Mesothelial cell of epicardium (in vitro differentiated cells): ENCODE measurements around the gene PCDHGA10. TPM values are rescaled to one million over a fixed set of nuclear protein-coding genes. Genes with fewer than 3 reads are reported as not detected.
A peak's percentile ranks its signal among the peaks of the same experiment; 100 is the strongest.
"Not testable (repeated sequence)": the region's sequence is repeated elsewhere in the genome, so short reads cannot be mapped to it uniquely, and the experiment has no call there.

Experiments used
- DNase-seq, 2 experiments: peaks; one replicate each; pipeline ENCODE4 v3.0.0; 2021; ENCODE audit warnings: low spot score in 2 of 2; ENCODE audit not compliant: unreplicated experiment in 2 of 2
- H3K27ac Mint-ChIP-seq: 2 replicates; pipeline ENCODE4 v1.8.0; 2021; ENCODE audit warnings: mixed read lengths
- H3K27me3 Mint-ChIP-seq: 2 replicates; pipeline ENCODE4 v1.8.0; 2021; ENCODE audit warnings: low read depth, mixed read lengths
- H3K36me3 Mint-ChIP-seq: 2 replicates; pipeline ENCODE4 v1.8.0; 2021; ENCODE audit warnings: mixed read lengths
- H3K4me1 Mint-ChIP-seq: 2 replicates; pipeline ENCODE4 v1.8.0; 2021; ENCODE audit warnings: mixed read lengths
- H3K4me3 Mint-ChIP-seq: 2 replicates; pipeline ENCODE4 v1.8.0; 2021; ENCODE audit warnings: mild to moderate bottlenecking, moderate library complexity, mixed read lengths
- H3K9me3 Mint-ChIP-seq: 2 replicates; pipeline ENCODE4 v1.8.0; 2021; ENCODE audit warnings: mixed read lengths
- CTCF ChIP-seq: fragments of 200-600 bp; sonication (generic); IDR thresholded peaks from one replicate; pipeline ENCODE4 v1.5.0; 2021; ENCODE audit warnings: antibody characterized with exemption; ENCODE audit not compliant: unreplicated experiment
- total RNA-seq: library from RNA; stranded (reverse); gene quantifications from 3 replicates; pipeline ENCODE4 v1.2.1, GENCODE V29; 2021

PCDHGA10 gene
- total RNA-seq, 1 donor from 2014 or later = 33.4 TPM

DNA sequence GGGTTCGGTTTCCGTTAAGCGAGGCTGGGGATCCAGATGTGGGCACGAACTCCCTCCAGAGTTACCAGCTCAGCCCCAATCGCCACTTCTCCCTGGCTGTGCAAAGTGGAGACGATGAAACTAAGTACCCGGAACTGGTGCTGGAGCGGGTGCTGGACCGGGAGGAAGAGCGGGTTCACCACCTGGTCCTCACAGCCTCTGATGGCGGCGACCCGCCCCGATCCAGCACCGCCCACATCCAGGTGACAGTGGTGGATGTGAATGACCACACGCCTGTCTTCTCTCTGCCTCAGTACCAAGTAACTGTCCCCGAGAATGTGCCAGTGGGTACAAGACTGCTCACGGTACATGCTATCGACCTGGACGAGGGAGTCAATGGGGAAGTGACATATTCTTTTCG, 29.4 kb upstream of the PCDHGA10 start:
- no peaks in the 10 kb centered on the region for H3K27me3 Mint-ChIP-seq
- DNase-seq = no peak
- H3K4me3 Mint-ChIP-seq = no peak overlapping the region
- no peaks in the 10 kb centered on the region for H3K4me1 Mint-ChIP-seq
- H3K9me3 Mint-ChIP-seq = peaks cover 69% of the 10 kb centered on the region
- peaks cover 10% of the 10 kb centered on the region for H3K36me3 Mint-ChIP-seq
- H3K27ac Mint-ChIP-seq = no peak overlapping the region
- TF ChIP-seq CTCF = no peak

- peaks cover 17% of the 10 kb centered on the region for H3K36me3 Mint-ChIP-seq
- H3K27ac Mint-ChIP-seq = no peak overlapping the region
- TF ChIP-seq CTCF = no peak
- no peaks in the 10 kb centered on the region for H3K27me3 Mint-ChIP-seq
- no peak overlapping the region for H3K4me3 Mint-ChIP-seq
- no peaks in the 10 kb centered on the region for H3K4me1 Mint-ChIP-seq
- no peak for DNase-seq
- H3K9me3 Mint-ChIP-seq = peaks cover 65% of the 10 kb centered on the region
Measured at GRCh38 chr5:141384471-141385267, 28.1 kb upstream of the PCDHGA10 start.

DNA sequence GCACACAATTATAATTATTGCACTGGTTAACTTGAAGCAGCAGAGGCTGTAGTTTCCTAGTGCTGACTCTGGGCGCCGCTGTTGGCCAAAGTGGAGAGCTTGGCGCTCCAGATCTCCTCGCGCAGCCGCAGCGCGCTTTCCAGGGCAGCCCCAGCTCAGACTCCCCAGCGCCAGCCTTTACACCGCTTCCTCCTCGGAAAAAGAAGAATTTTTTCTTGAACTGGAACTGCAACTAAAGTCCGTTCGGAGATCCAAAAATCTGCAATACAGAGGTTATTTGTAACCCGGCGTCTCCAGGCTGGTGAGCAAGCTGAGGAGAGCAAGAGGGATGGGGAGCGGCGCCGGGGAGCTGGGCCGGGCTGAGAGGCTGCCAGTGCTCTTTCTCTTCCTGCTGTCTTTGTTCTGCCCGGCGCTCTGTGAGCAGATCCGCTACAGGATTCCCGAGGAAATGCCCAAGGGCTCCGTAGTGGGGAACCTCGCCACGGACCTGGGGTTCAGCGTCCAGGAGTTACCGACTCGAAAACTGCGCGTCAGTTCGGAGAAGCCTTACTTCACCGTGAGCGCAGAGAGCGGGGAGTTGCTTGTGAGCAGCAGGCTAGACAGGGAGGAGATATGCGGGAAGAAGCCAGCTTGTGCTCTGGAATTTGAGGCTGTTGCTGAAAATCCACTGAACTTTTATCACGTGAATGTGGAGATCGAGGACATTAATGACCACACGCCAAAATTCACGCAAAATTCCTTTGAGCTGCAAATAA, 25.1 kb upstream of the PCDHGA10 start, which contains the start of gene PCDHGB4:
Gene PCDHGB4 (plus strand): TSS at position 142 of the 755 bp plus-strand sequence. CDS start 187 bp downstream, at position 329.
- not testable (repeated sequence) for DNase-seq, H3K4me1 Mint-ChIP-seq, H3K27me3 Mint-ChIP-seq
- peak; percentile 19 for TF ChIP-seq CTCF
- Mint-ChIP-seq H3K36me3 (peaks cover 36% of the 10 kb centered on the region), H3K27ac (peak within 1 kb of the TSS; percentile 64), H3K9me3 (peaks cover 65% of the 10 kb centered on the region), H3K4me3 (peak within 1 kb of the TSS; percentile 70)

GRCh38 chr5:141388661-141389060, 24.1 kb upstream of the PCDHGA10 start:
- no peaks in the 10 kb centered on the region for H3K27me3 Mint-ChIP-seq
- TF ChIP-seq CTCF = no peak
- peaks cover 63% of the 10 kb centered on the region for H3K9me3 Mint-ChIP-seq
- DNase-seq = no peak
- no peaks in the 10 kb centered on the region for H3K4me1 Mint-ChIP-seq
- H3K27ac Mint-ChIP-seq = no peak overlapping the region
- H3K36me3 Mint-ChIP-seq = peaks cover 39% of the 10 kb centered on the region
- no peak overlapping the region for H3K4me3 Mint-ChIP-seq

- H3K4me1 Mint-ChIP-seq = no peaks in the 10 kb centered on the region
- no peak for DNase-seq
- peaks cover 40% of the 10 kb centered on the region for H3K36me3 Mint-ChIP-seq
- H3K9me3 Mint-ChIP-seq = peaks cover 64% of the 10 kb centered on the region
- no peak overlapping the region for H3K27ac Mint-ChIP-seq
- no peak for TF ChIP-seq CTCF
- peak overlapping the region; percentile 15 for H3K4me3 Mint-ChIP-seq
- H3K27me3 Mint-ChIP-seq = no peaks in the 10 kb centered on the region
Measured at GRCh38 chr5:141389153-141390042, 23.4 kb upstream of the PCDHGA10 start.
